Mammary microvascular endothelial cell (primary cell): ENCODE measurements around the gene SNX25. TPM values are rescaled to one million over a fixed set of nuclear protein-coding genes. Genes with fewer than 3 reads are reported as not detected.

Experiments used
- total RNA-seq: library from RNA; depleted of rRNA; stranded (reverse); fragments of >200 nt; gene quantifications from 2 replicates; pipeline ENCODE4 v1.2.3, GENCODE V29; 2015

SNX25 gene
- total RNA-seq = 11.8 and 13.0 TPM in 2 replicates

GRCh38 chr4:185209031-185209851 lies at the start of gene SNX25:
TSS of gene SNX25 (plus strand) at chr4:185209598. CDS start at chr4:185209827, 229 bp downstream.

GRCh38 chr4:185203486-185204237 lies 5.7 kb upstream of the SNX25 start, which contains the start of gene CFAP97:
TSS of gene CFAP97 (minus strand) at chr4:185204000. CDS start at chr4:185191196, 12,804 bp downstream.

GRCh38 chr4:185395238-185395955 lies 186.0 kb downstream of the SNX25 start, which contains the start of gene LRP2BP:
TSS of gene LRP2BP (minus strand) at chr4:185395924. CDS start at chr4:185378186, 17,738 bp downstream.

GRCh38 chr4:185396724-185397385 lies 187.5 kb downstream of the SNX25 start, which contains the start of gene ANKRD37:
TSS of gene ANKRD37 (plus strand) at chr4:185396841. CDS start at chr4:185396924, 83 bp downstream.

Other genes with a start within 250 kb of the SNX25 start
- gene HELT, start 191.1 kb upstream of the SNX25 start, total RNA-seq = not detected in 2 replicates
- 19.3 and 19.8 TPM in 2 replicates for gene SLC25A4, start 66.3 kb upstream of the SNX25 start, total RNA-seq
- 25.9 and 29.3 TPM in 2 replicates for gene CFAP97, start 5.6 kb upstream of the SNX25 start, total RNA-seq
- gene LRP2BP, start 186.3 kb downstream of the SNX25 start, total RNA-seq = 0.15 and 1.1 TPM in 2 replicates
- gene ANKRD37, start 187.2 kb downstream of the SNX25 start, total RNA-seq = 4.0 and 10.1 TPM in 2 replicates
- gene UFSP2, start 216.4 kb downstream of the SNX25 start, total RNA-seq = 27.5 and 28.9 TPM in 2 replicates